Thyroid gland (tissue), 4 donors: ENCODE measurements around the gene SNED1.

Experiments
- CTCF ChIP-seq, 6 experiments: fragments of 200-600 bp in 3 of 6; fragments of 450-650 bp in 3 of 6; sonication (generic) in 3 of 6; IDR thresholded peaks; one replicate each; pipeline ENCODE4 v1.5.1; 2016 to 2019; ENCODE audit warnings: antibody characterized with exemption in 6 of 6, mild to moderate bottlenecking in 2 of 6, inconsistent platforms in 1 of 6, moderate library complexity in 1 of 6
- POLR2A ChIP-seq, 2 donors: fragments of 450-650 bp; IDR thresholded peaks; one replicate each; pipeline ENCODE4 v1.6.1; 2017; ENCODE audit warnings: antibody characterized with exemption in 2 of 2, mild to moderate bottlenecking in 2 of 2, moderate library complexity in 1 of 2

- TF ChIP-seq CTCF (IDR thresholded peaks at IDR 0.05) = no peak
- no peak for TF ChIP-seq POLR2A (IDR thresholded peaks at IDR 0.05)
Measured at GRCh38 chr2:241035142-241035817, 36.9 kb downstream of the SNED1 start.
